Progenitor cell of endocrine pancreas (in vitro differentiated cells): ENCODE measurements around the gene IL6ST. TPM values are rescaled to one million over a fixed set of nuclear protein-coding genes. Genes with fewer than 3 reads are reported as not detected.
A peak's percentile ranks its signal among the peaks of the same experiment; 100 is the strongest.
"Not testable (repeated sequence)": the region's sequence is repeated elsewhere in the genome, so short reads cannot be mapped to it uniquely, and the experiment has no call there.

Source experiments
- DNase-seq: peaks from one replicate; pipeline ENCODE4 v3.0.0; 2021; ENCODE audit warnings: low spot score; ENCODE audit not compliant: unreplicated experiment
- H3K27ac Mint-ChIP-seq: 2 replicates; pipeline ENCODE4 v1.8.0; 2021; ENCODE audit warnings: mild to moderate bottlenecking, moderate library complexity, mixed read lengths
- H3K27me3 Mint-ChIP-seq: 2 replicates; pipeline ENCODE4 v1.8.0; 2021; ENCODE audit warnings: mixed read lengths
- H3K36me3 Mint-ChIP-seq: 2 replicates; pipeline ENCODE4 v1.8.0; 2022; ENCODE audit warnings: mixed read lengths; ENCODE audit not compliant: insufficient read depth
- H3K4me1 Mint-ChIP-seq: 2 replicates; pipeline ENCODE4 v1.8.0; 2021; ENCODE audit warnings: low read depth, mixed read lengths
- H3K4me3 Mint-ChIP-seq: 2 replicates; pipeline ENCODE4 v1.8.0; 2021; ENCODE audit warnings: low read depth, mild to moderate bottlenecking, moderate library complexity, mixed read lengths
- H3K9me3 Mint-ChIP-seq: 2 replicates; pipeline ENCODE4 v1.8.0; 2021; ENCODE audit warnings: low read depth, mixed read lengths
- CTCF ChIP-seq: fragments of 200-600 bp; sonication (generic); IDR thresholded peaks from one replicate; pipeline ENCODE4 v1.5.0; 2021; ENCODE audit warnings: antibody characterized with exemption, mild to moderate bottlenecking; ENCODE audit not compliant: unreplicated experiment
- total RNA-seq: library from RNA; stranded (reverse); gene quantifications from 2 replicates; pipeline ENCODE4 v1.2.1, GENCODE V29; 2021

Gene IL6ST
- total RNA-seq, 1 donor from 2014 or later, result 53.2 TPM

- Mint-ChIP-seq H3K27me3 (no peaks in the 10 kb centered on the region), H3K36me3 (peaks cover 3% of the 10 kb centered on the region), H3K27ac (peak overlapping the region; percentile 95), H3K4me3 (peak overlapping the region; percentile 90), H3K4me1 (peaks cover 31% of the 10 kb centered on the region), H3K9me3 (peaks cover 3% of the 10 kb centered on the region)
- DNase-seq, result peak; percentile 97
- peak; percentile 27 for TF ChIP-seq CTCF
Observed at GRCh38 chr5:55994998-55995914, 493 bp upstream of the IL6ST start.

GRCh38 chr5:55993731-55994494 lies 850 bp downstream of the IL6ST start:
- no peak for DNase-seq
- no peaks in the 10 kb centered on the region for H3K27me3 Mint-ChIP-seq
- H3K36me3 Mint-ChIP-seq, result peaks cover 3% of the 10 kb centered on the region
- peak overlapping the region; percentile 90 for H3K4me3 Mint-ChIP-seq
- peak overlapping the region; percentile 95 for H3K27ac Mint-ChIP-seq
- H3K9me3 Mint-ChIP-seq, result peaks cover 3% of the 10 kb centered on the region
- TF ChIP-seq CTCF, result no peak
- H3K4me1 Mint-ChIP-seq, result peaks cover 39% of the 10 kb centered on the region

- Mint-ChIP-seq H3K36me3 (peaks cover 3% of the 10 kb centered on the region), H3K4me1 (peaks cover 40% of the 10 kb centered on the region), H3K27ac (no peak overlapping the region), H3K9me3 (peaks cover 3% of the 10 kb centered on the region), H3K4me3 (peak overlapping the region; percentile 90), H3K27me3 (no peaks in the 10 kb centered on the region)
- TF ChIP-seq CTCF, result no peak
- DNase-seq, result no peak
Observed at GRCh38 chr5:55993013-55993412, 1.8 kb downstream of the IL6ST start.

GRCh38 chr5:55991768-55992486 lies 2.8 kb downstream of the IL6ST start:
- TF ChIP-seq CTCF, result no peak
- Mint-ChIP-seq H3K4me3 (no peak overlapping the region), H3K9me3 (peaks cover 3% of the 10 kb centered on the region), H3K36me3 (peaks cover 3% of the 10 kb centered on the region), H3K4me1 (peaks cover 36% of the 10 kb centered on the region), H3K27me3 (no peaks in the 10 kb centered on the region), H3K27ac (no peak overlapping the region)
- no peak for DNase-seq

- not testable (repeated sequence) for H3K27me3 Mint-ChIP-seq, H3K4me3 Mint-ChIP-seq, H3K36me3 Mint-ChIP-seq, H3K27ac Mint-ChIP-seq, DNase-seq, H3K9me3 Mint-ChIP-seq
- peaks cover 41% of the 10 kb centered on the region for H3K4me1 Mint-ChIP-seq
Observed at GRCh38 chr5:55990895-55991294, 3.9 kb downstream of the IL6ST start.
